GM12875 (cell line): ENCODE measurements around the gene RND3.

Source experiments
- H3K4me3 ChIP-seq: one replicate; pipeline ENCODE4 v1.5.1; 2011; ENCODE audit warnings: low read depth, low read length, control low read depth
- TF ChIP-seq, protein P1 (sequence below): IDR thresholded peaks from 2 replicates; pipeline ENCODE4 v1.5.1; 2011; ENCODE audit warnings: low read depth, mild to moderate bottlenecking, control low read depth, inconsistent platforms, low read length, moderate library complexity, borderline replicate concordance; ENCODE audit not compliant: insufficient read depth

Gene RND3

DNA sequence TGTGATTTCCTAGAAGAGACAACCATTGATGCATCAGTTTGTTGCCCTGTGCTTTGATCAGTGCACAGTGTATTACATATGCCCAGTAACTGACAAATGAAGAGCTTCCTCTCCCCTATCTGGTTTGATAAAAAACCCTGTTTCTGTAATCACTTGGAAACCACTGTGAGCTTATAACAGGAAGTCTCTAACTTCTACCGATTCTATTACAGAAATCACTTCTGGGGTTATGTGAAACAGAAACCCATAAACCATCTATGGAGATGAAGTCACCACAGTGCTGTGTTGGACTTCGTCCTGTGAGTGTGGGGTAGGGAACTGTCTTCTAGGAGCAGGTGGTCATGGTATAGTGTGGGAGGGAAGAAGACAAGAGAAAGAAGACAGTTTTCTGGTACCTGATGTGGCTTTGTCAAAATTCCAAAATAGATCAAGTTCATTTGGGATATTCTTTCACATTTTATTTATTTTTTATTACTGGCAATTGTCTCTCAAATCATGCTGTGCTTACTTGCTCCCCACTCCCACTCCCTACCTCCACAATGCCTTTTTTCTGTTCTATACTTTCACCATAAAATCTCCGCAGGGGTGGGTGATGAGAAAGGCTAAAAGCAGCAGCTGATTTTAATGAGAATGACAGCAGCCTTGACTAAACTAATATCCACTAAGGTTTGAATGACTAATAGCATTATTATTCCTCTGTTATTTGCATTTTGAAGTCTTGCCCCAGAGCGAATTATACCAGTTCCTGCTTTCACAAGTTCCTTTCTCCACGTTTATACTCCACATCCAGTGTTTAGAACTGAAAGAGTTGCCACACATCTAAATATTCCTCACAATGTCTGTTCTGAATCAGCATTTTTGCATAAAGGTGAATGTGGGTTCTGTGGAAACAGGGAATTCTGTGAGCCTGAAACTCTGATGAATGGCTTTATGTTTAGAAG lies 41.7 kb upstream of the RND3 start:
- no peak overlapping the region for H3K4me3 ChIP-seq

DNA sequence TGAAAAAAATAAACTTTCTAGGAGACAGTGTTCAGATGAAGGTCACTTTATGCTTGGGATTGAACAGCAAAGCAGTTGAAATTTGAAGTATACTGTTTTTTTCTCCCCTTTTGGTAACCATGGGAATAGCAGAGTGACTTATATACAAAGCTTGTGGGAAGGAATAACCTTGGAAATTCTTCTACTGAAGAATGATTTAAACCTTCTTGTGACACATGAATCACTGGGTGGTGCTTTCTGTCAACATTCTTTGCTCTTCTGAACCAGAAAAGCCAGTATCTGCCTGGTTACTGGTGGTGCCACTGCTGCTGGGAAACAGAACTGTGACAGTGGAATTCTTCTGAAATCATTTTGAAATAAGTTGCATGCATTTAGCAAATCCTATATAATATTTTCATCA lies 39.4 kb upstream of the RND3 start:
- no peak overlapping the region for H3K4me3 ChIP-seq
- TF ChIP-seq, protein P1, sequence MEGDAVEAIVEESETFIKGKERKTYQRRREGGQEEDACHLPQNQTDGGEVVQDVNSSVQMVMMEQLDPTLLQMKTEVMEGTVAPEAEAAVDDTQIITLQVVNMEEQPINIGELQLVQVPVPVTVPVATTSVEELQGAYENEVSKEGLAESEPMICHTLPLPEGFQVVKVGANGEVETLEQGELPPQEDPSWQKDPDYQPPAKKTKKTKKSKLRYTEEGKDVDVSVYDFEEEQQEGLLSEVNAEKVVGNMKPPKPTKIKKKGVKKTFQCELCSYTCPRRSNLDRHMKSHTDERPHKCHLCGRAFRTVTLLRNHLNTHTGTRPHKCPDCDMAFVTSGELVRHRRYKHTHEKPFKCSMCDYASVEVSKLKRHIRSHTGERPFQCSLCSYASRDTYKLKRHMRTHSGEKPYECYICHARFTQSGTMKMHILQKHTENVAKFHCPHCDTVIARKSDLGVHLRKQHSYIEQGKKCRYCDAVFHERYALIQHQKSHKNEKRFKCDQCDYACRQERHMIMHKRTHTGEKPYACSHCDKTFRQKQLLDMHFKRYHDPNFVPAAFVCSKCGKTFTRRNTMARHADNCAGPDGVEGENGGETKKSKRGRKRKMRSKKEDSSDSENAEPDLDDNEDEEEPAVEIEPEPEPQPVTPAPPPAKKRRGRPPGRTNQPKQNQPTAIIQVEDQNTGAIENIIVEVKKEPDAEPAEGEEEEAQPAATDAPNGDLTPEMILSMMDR, result no peak

More for the DNA sequence above, 41.7 kb upstream of the RND3 start:
- TF ChIP-seq, protein P1, result no peak

GRCh38 chr2:150526006-150526405 lies 38.5 kb upstream of the RND3 start:
- TF ChIP-seq, protein P1, result no peak
- H3K4me3 ChIP-seq, result no peak overlapping the region

- H3K4me3 ChIP-seq, result no peak overlapping the region
- TF ChIP-seq, protein P1, result no peak
Observed at GRCh38 chr2:150522269-150522668, 34.8 kb upstream of the RND3 start.

- TF ChIP-seq, protein P1, result no peak
Observed at GRCh38 chr2:150520887-150521664, 33.6 kb upstream of the RND3 start.

GRCh38 chr2:150520033-150520432 lies 32.6 kb upstream of the RND3 start:
- H3K4me3 ChIP-seq, result no peak overlapping the region

More at GRCh38 chr2:150520887-150521664, 33.6 kb upstream of the RND3 start:
- H3K4me3 ChIP-seq, result no peak overlapping the region

More at GRCh38 chr2:150520033-150520432, 32.6 kb upstream of the RND3 start:
- TF ChIP-seq, protein P1, result no peak
